Measurements from ENCODE around the gene RBFOX1.

DNA sequence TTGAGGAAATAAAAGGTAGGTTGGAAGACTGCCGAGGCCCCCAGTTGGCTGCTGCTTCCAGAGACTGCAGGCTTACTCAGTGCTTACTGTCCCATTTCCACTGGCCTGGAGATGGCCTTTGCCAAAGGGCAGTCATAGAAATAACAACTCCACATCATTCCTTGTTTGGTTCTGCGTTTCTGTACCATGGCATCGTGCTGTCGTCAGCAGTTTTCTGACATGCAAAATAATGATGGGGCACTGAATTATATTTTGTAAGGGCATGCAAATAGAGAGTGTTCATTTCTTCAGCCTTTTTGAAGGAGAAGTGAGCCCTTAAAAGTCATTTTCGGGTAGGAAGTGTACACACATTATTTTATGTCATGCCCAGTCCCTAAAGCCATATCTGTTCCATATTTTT is 88.9 kb downstream of the RBFOX1 start:
- TF ChIP-seq CTCF (IDR thresholded peaks at IDR 0.05) (no peak), EZH2 (IDR thresholded peaks at IDR 0.05; ENCODE audit: borderline replicate concordance, insufficient read depth, low read depth, low read length, poor library complexity, severe bottlenecking) (no peak)
